ENCODE data around the gene SPI1. TPM values are rescaled to one million over a fixed set of nuclear protein-coding genes. Genes with fewer than 3 reads are reported as not detected.

The SPI1 gene
- total and polyA plus RNA-seq, 8 donors, result 1.0 to 24.2 (median 5.6) TPM

DNA sequence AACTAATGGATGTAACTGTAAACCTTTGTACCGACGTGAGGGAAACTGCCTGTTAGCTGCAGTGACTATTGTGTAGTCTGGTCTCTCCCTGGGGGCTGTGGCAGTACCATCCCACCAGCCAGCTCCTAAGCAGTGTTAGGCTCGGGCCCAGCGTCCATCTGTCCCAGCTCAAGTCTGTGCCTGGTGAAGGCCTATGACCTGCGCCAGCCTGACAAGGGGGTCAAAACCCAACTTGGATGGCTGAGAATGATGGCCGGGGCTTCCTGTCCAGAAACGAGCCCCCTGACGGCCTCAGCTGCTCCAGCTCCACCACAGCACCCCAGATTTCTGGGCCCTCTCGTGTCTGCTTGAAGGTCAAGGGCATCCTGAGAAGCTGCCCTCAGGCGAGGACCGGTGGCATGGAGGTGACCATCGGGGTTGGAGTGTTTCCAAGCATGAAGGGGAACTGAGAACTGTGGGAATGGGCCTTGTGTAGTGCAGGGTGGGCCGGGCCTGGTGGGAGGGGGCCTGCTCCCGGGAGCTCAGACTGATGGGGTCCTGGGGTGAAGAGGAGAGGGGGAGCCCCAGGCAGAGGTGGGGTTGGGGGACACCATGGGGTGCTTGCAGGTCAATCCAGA, 14.3 kb upstream of the SPI1 start:
- Histone ChIP-seq H3K9me3 (no peaks in the 10 kb centered on the region), H3K27ac (peak overlapping the region in 1 of 4 donors; percentile 23), H3K4me3 (no peak overlapping the region), H3K4me1 (no peaks in the 10 kb centered on the region), H3K36me3 (no peaks in the 10 kb centered on the region), H3K27me3 (no peaks in the 10 kb centered on the region)
- ATAC-seq, result peak in 1 of 4 donors; percentile 7
- no peak for FAIRE-seq
- 77 to 78% methylated on average over 14 of the region's 14 CpGs for WGBS, 2 donors
- TF ChIP-seq, protein P1, sequence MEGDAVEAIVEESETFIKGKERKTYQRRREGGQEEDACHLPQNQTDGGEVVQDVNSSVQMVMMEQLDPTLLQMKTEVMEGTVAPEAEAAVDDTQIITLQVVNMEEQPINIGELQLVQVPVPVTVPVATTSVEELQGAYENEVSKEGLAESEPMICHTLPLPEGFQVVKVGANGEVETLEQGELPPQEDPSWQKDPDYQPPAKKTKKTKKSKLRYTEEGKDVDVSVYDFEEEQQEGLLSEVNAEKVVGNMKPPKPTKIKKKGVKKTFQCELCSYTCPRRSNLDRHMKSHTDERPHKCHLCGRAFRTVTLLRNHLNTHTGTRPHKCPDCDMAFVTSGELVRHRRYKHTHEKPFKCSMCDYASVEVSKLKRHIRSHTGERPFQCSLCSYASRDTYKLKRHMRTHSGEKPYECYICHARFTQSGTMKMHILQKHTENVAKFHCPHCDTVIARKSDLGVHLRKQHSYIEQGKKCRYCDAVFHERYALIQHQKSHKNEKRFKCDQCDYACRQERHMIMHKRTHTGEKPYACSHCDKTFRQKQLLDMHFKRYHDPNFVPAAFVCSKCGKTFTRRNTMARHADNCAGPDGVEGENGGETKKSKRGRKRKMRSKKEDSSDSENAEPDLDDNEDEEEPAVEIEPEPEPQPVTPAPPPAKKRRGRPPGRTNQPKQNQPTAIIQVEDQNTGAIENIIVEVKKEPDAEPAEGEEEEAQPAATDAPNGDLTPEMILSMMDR (IDR thresholded peaks at IDR 0.05), result no peak
- intact Hi-C loops (cut with DNase I), result no loop called here
- DNase-seq, result no peak

DNA sequence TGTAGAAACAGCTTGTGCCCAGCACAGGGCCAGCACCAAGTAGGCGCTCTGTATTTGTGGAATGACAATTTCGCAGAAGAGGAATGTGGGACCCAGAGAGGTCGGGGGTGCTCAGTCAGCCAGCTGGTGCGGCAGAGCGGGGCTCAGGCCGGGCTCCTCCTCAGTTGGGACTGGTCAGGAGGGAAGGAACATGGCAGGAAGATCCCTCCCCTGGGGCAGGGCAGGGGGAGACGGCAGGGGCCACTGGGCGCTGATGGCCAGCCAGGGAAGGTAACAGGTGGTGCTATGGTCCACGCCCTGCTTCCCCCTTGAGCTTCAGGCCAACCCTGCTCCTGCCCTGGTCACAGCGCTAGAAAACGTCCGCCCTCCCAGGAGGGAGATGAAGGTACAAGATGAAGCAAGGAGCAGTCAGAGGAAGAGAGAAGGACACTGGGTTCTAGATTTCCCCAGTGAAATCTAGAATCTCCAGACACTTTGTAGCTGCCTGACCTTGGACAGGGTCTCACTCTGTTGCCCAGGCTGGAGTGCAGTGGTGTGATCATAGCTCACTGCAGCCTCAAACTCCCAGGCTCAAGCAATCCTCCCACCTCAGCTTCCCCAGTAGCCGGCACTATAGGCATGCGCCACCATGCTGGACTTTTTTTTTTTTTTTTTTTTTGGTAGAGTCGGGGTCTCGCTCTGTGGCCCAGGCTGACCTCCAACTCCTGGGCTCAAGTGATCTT, 13.5 kb upstream of the SPI1 start:
- Histone ChIP-seq H3K36me3 (no peaks in the 10 kb centered on the region), H3K27me3 (no peaks in the 10 kb centered on the region), H3K4me3 (no peak overlapping the region), H3K27ac (peak overlapping the region in 2 of 4 donors; percentile 39), H3K9me3 (no peaks in the 10 kb centered on the region), H3K4me1 (no peaks in the 10 kb centered on the region)
- no peak for FAIRE-seq
- intact Hi-C loops (cut with DNase I), result no loop called here
- ATAC-seq, result no peak
- TF ChIP-seq, protein P1 (IDR thresholded peaks at IDR 0.05), result no peak
- DNase-seq, result no peak
- 88% methylated on average over 15 to 16 of the region's 16 CpGs for WGBS, 2 donors

DNA sequence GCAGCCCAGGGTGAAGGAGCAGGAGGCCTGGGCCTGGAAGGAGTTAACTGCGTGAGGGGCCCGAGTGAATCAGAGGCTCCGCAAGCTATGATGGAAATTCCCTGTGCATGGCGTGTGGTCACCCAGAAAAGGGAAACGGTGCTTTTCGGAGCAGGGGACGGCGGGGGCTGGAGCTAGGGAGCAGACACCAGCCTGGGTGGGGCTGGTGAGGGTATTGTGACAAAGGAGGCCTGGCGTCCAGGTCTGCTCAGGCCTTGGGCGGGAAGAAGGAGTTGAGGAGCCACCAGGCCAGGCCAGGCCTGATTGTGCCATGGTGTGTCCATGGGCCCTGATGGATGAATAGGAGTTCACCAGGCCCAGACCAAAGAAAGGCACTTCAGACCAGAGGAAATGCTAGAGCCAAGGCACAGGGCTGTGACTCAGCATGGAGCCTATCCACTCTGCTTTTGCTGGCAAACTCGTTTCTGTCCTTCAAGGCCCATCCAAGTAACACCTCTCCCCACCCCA, 12.8 kb upstream of the SPI1 start:
- no peak overlapping the region for H3K4me3 ChIP-seq
- H3K4me1 ChIP-seq, result no peaks in the 10 kb centered on the region
- H3K27ac ChIP-seq, result peak overlapping the region in 2 of 4 donors; percentile 28 to 39
- DNase-seq (peak in 1 of 6 donors; percentile 53), ATAC-seq (peak in 3 of 4 donors; percentile 9 to 46 (median 21)), FAIRE-seq (no peak)
- no peaks in the 10 kb centered on the region for H3K27me3 ChIP-seq
- no peaks in the 10 kb centered on the region for H3K9me3 ChIP-seq
- H3K36me3 ChIP-seq, result no peaks in the 10 kb centered on the region
- TF ChIP-seq, protein P1 (IDR thresholded peaks at IDR 0.05), result no peak
- 80 to 83% methylated on average over 11 of the region's 11 CpGs for WGBS, 2 donors
- intact Hi-C loops (cut with DNase I), result no loop called here

DNA sequence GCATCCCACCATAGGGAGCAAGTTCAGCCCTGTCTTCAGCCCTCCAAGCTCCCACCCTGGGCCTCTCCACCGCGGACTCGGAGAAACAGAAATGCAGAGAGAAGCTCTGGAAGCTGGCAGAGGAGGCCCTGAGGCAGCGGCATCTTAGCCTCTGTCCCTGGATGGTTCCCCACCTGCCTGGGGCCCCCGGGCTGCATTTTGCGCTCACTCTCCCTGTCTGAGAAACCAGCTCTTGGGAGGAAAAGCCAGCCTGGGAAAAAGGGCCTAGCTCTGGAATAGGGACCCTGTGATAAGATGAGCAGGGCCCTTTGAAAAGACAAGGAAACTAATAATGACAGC, 12.0 kb upstream of the SPI1 start:
- Histone ChIP-seq H3K9me3 (no peaks in the 10 kb centered on the region), H3K4me3 (no peak overlapping the region), H3K4me1 (no peaks in the 10 kb centered on the region), H3K27ac (peak overlapping the region in 1 of 4 donors; percentile 28), H3K36me3 (no peaks in the 10 kb centered on the region), H3K27me3 (no peaks in the 10 kb centered on the region)
- FAIRE-seq (no peak), ATAC-seq (no peak), DNase-seq (no peak)
- TF ChIP-seq, protein P1 (IDR thresholded peaks at IDR 0.05), result no peak
- intact Hi-C loops (cut with DNase I), result no loop called here
- 90 to 95% methylated on average over 4 to 6 of the region's 6 CpGs for WGBS, 2 donors
